Measurements from ENCODE around the gene AAGAB. TPM values are rescaled to one million over a fixed set of nuclear protein-coding genes. Genes with fewer than 3 reads are reported as not detected.

AAGAB gene
- total RNA-seq, 1 donor from 2014 or later: 48.2 TPM

DNA sequence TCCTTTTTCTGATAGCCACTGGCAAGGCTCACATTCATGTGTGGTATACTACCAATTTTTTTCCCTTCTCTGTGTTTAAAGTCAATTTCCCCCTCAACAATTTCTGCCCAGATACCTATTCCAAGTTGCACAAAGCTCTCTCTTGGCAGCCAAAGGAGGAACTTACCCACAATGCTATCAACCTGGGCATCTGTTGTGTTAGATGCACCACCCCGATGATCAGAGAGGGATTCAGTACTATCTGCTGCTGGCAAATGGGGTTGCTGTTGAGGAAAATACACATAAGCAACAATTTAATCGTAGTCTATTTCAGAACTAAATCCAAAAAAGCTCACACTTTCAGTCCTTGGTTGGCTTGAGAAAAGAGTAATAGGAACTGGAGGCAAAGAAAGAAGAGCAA is 46.1 kb downstream of the AAGAB start:
- no peak for DNase-seq (ENCODE audit: low read depth)
- Histone ChIP-seq H3K36me3 (ENCODE audit: control insufficient read depth, insufficient read depth, low read length) (no peaks in the 10 kb centered on the region), H3K4me3 (ENCODE audit: low read depth, low read length) (no peak overlapping the region), H3K27me3 (ENCODE audit: control insufficient read depth, insufficient read depth, low read length) (no peaks in the 10 kb centered on the region)
- TF ChIP-seq, protein P1, sequence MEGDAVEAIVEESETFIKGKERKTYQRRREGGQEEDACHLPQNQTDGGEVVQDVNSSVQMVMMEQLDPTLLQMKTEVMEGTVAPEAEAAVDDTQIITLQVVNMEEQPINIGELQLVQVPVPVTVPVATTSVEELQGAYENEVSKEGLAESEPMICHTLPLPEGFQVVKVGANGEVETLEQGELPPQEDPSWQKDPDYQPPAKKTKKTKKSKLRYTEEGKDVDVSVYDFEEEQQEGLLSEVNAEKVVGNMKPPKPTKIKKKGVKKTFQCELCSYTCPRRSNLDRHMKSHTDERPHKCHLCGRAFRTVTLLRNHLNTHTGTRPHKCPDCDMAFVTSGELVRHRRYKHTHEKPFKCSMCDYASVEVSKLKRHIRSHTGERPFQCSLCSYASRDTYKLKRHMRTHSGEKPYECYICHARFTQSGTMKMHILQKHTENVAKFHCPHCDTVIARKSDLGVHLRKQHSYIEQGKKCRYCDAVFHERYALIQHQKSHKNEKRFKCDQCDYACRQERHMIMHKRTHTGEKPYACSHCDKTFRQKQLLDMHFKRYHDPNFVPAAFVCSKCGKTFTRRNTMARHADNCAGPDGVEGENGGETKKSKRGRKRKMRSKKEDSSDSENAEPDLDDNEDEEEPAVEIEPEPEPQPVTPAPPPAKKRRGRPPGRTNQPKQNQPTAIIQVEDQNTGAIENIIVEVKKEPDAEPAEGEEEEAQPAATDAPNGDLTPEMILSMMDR (IDR thresholded peaks at IDR 0.05; ENCODE audit: insufficient read depth, low read length, poor library complexity, severe bottlenecking): no peak

DNA sequence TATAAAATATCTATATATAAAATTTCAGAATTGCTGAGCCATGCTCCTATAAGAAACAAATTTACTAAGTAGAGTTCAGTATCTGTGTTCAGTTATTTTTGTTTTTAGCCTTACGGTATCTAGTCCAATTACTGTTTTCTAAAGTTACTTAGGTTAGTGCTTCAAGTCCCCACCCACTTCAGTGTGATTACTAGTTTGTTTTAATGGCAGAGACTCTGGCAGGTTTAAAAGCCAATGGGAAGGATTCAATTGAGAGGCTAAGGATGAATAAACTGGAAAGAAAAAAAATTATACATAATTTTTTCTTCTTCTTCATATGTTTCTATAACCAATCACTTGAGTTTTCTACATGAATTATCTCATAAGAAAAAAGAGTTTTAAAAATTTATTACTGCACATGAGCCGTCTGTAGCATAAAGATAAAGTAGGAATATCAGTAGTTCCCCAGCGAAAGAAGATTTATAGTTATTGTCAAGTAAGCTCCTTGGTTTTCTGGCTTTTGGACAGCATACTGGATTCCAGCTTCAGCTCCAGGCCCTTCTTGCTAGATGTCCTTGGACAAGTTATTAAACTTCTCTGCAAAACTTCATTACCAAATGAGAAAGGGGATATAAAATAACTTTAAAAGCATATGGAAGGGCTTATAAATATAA is 46.8 kb downstream of the AAGAB start:
- Histone ChIP-seq H3K4me3 (ENCODE audit: low read depth, low read length) (no peak overlapping the region), H3K27me3 (ENCODE audit: control insufficient read depth, insufficient read depth, low read length) (no peaks in the 10 kb centered on the region), H3K36me3 (ENCODE audit: control insufficient read depth, insufficient read depth, low read length) (no peaks in the 10 kb centered on the region)
- DNase-seq (ENCODE audit: low read depth): no peak
- TF ChIP-seq, protein P1 (IDR thresholded peaks at IDR 0.05; ENCODE audit: insufficient read depth, low read length, poor library complexity, severe bottlenecking): no peak

DNA sequence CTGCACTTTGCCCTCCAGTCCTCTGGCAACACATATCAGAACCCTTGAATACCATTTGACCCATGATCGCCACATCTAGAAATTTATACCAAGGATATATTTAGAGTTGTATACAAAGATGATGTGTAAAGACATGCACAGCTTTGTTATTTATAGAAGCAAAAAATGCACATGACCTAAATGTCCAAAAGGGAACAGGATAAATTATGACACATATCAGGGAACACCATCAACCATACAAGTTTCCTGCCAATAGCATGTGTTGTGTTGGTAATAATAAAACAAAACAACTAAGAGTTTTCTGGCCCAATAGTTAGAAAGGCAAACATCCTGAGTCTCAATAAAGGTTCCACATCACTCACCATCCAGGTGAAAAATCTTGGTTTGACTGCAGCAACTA is 51.5 kb downstream of the AAGAB start:
- Histone ChIP-seq H3K36me3 (ENCODE audit: control insufficient read depth, insufficient read depth, low read length) (no peaks in the 10 kb centered on the region), H3K27me3 (ENCODE audit: control insufficient read depth, insufficient read depth, low read length) (no peaks in the 10 kb centered on the region), H3K4me3 (ENCODE audit: low read depth, low read length) (no peak overlapping the region)
- TF ChIP-seq, protein P1 (IDR thresholded peaks at IDR 0.05; ENCODE audit: insufficient read depth, low read length, poor library complexity, severe bottlenecking): no peak
- DNase-seq (ENCODE audit: low read depth): no peak

DNA sequence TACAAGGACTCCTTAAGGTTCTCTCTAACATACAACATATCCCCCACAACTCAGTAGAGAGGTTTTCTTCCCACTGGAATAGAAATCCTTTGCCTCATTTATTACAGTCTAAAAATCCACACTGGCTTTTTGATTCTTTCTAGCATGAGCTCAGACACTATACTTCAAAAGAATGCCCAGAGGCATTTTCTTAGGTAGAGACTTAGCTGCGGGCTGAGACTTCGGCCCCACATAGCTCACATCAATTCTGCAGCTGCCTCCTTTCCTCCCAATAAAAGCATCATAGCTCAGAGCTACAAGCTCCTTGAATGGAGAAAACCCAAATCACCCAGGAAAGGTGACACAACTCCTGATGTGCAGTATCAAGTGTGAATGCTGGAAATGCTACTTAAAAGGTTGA is 52.4 kb downstream of the AAGAB start:
- H3K36me3 ChIP-seq (ENCODE audit: control insufficient read depth, insufficient read depth, low read length): no peaks in the 10 kb centered on the region
- no peak overlapping the region for H3K4me3 ChIP-seq (ENCODE audit: low read depth, low read length)
- DNase-seq (ENCODE audit: low read depth): no peak
- H3K27me3 ChIP-seq (ENCODE audit: control insufficient read depth, insufficient read depth, low read length): no peaks in the 10 kb centered on the region
- TF ChIP-seq, protein P1 (IDR thresholded peaks at IDR 0.05; ENCODE audit: insufficient read depth, low read length, poor library complexity, severe bottlenecking): no peak

DNA sequence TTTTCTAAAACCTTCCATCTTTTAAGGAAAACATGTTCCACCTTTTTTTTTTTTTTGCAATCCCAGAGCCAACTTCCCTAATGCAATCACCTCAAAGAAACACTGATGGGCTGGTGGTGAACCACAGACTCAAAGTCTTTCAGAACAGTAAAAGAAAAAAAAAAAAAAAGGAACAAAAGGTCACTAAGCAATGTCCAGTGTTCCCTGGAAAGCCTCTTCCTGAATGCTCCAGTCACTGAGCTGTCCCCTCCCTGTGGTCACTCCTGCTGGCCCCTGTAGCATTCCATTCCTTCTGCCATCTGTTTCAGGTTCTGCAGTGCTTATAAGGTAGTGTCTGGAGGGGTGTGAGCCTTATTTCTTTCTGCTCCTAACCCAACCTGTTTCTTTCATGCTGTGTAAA is 53.3 kb downstream of the AAGAB start:
- TF ChIP-seq, protein P1 (IDR thresholded peaks at IDR 0.05; ENCODE audit: insufficient read depth, low read length, poor library complexity, severe bottlenecking): no peak
- Histone ChIP-seq H3K27me3 (ENCODE audit: control insufficient read depth, insufficient read depth, low read length) (no peaks in the 10 kb centered on the region), H3K36me3 (ENCODE audit: control insufficient read depth, insufficient read depth, low read length) (no peaks in the 10 kb centered on the region), H3K4me3 (ENCODE audit: low read depth, low read length) (no peak overlapping the region)
- peak; percentile 35 for DNase-seq (ENCODE audit: low read depth)

Measured in kidney epithelial cell (primary cell).